ENCODE results near the gene RAD1.
"Not testable (repeated sequence)": the region's sequence is repeated elsewhere in the genome, so short reads cannot be mapped to it uniquely, and the experiment has no call there.

Gene RAD1

GRCh38 chr5:34915139-34915855 lies at the start of gene RAD1, which contains the start of gene BRIX1:
Gene RAD1, minus strand, starts transcription at chr5:34915504. Its CDS starts 612 bp downstream, at chr5:34914892.
Gene BRIX1, plus strand, starts transcription at chr5:34915711. Its CDS starts 28 bp downstream, at chr5:34915739.
- DNase-seq = peak; percentile 97

GRCh38 chr5:34959323-34959722 lies 44.0 kb upstream of the RAD1 start:
- DNase-seq = no peak

GRCh38 chr5:34957857-34958690 lies 42.8 kb upstream of the RAD1 start:
- DNase-seq = peak; percentile 37

GRCh38 chr5:34957321-34957720 lies 42.0 kb upstream of the RAD1 start:
- no peak for DNase-seq

GRCh38 chr5:34944460-34945047 lies 29.2 kb upstream of the RAD1 start:
- DNase-seq = no peak

GRCh38 chr5:34944044-34944443 lies 28.7 kb upstream of the RAD1 start:
- no peak for DNase-seq

GRCh38 chr5:34941936-34942335 lies 26.6 kb upstream of the RAD1 start:
- no peak for DNase-seq

GRCh38 chr5:34932947-34933346 lies 17.6 kb upstream of the RAD1 start:
- DNase-seq = no peak

- DNase-seq = no peak
These were observed 15.6 kb upstream of the RAD1 start for GRCh38 chr5:34930870-34931269.

GRCh38 chr5:34930462-34930844 lies 15.1 kb upstream of the RAD1 start:
- DNase-seq = peak; percentile 36

GRCh38 chr5:34929720-34930461 lies 14.6 kb upstream of the RAD1 start:
- DNase-seq = peak; percentile 74

GRCh38 chr5:34929134-34929719 lies 13.9 kb upstream of the RAD1 start, which contains the start of gene DNAJC21:
Gene DNAJC21, plus strand, starts transcription at chr5:34929559. Its CDS starts 261 bp downstream, at chr5:34929820.
- DNase-seq = peak; percentile 97

GRCh38 chr5:34928267-34928666 lies 13.0 kb upstream of the RAD1 start:
- DNase-seq = no peak

- DNase-seq = no peak
These were observed 12.5 kb upstream of the RAD1 start for GRCh38 chr5:34927785-34928184.

- no peak for DNase-seq
These were observed 11.1 kb upstream of the RAD1 start for GRCh38 chr5:34926318-34926888.

- DNase-seq = no peak
These were observed 9.1 kb upstream of the RAD1 start for GRCh38 chr5:34924462-34924765.

- no peak for DNase-seq
These were observed 8.6 kb upstream of the RAD1 start for GRCh38 chr5:34923694-34924461.

- not testable (repeated sequence) for DNase-seq
These were observed 8.0 kb upstream of the RAD1 start for GRCh38 chr5:34923256-34923655.

GRCh38 chr5:34919077-34919476 lies 3.8 kb upstream of the RAD1 start:
- DNase-seq = no peak

GRCh38 chr5:34918025-34918424 lies 2.7 kb upstream of the RAD1 start:
- no peak for DNase-seq

GRCh38 chr5:34916518-34916917 lies 1.2 kb upstream of the RAD1 start:
- no peak for DNase-seq

GRCh38 chr5:34915856-34916192 lies 520 bp upstream of the RAD1 start:
- no peak for DNase-seq

Data from NCI-H1105 treated with DMSO at 0.1 percent for 48 hours (cell line).